Hematopoietic multipotent progenitor cell treated with erythropoietin and hydrocortisone succinate and interleukin-3 and kit ligand, for 17 days (in vitro differentiated cells): Measurements from ENCODE around the gene PCDHGA5.
"Not testable (repeated sequence)": the region's sequence is repeated elsewhere in the genome, so short reads cannot be mapped to it uniquely, and the experiment has no call there.

Experiments
- DNase-seq: peaks from one replicate; pipeline ENCODE4 v3.0.0-alpha.2; 2015; ENCODE audit warnings: low spot score

PCDHGA5 gene

GRCh38 chr5:141363952-141364660, at the start of gene PCDHGA5:
PCDHGA5 (plus strand) TSS chr5:141364162; CDS start chr5:141364331, 169 bp downstream.
- no peak for DNase-seq

- not testable (repeated sequence) for DNase-seq
Measured at GRCh38 chr5:141316963-141317362, 47.0 kb upstream of the PCDHGA5 start.

- no peak for DNase-seq
Measured at GRCh38 chr5:141319202-141319601, 44.8 kb upstream of the PCDHGA5 start.

- DNase-seq: no peak
Measured at GRCh38 chr5:141319699-141320098, 44.3 kb upstream of the PCDHGA5 start.

GRCh38 chr5:141320225-141321169, 43.5 kb upstream of the PCDHGA5 start, which contains the start of gene TAF7:
TAF7 (minus strand) TSS chr5:141320784; CDS start chr5:141320044, 740 bp downstream.
- DNase-seq: peak; percentile 92

GRCh38 chr5:141322261-141322660, 41.7 kb upstream of the PCDHGA5 start:
- DNase-seq: no peak

GRCh38 chr5:141326088-141326854, 37.7 kb upstream of the PCDHGA5 start:
- DNase-seq: no peak

GRCh38 chr5:141328231-141328630, 35.7 kb upstream of the PCDHGA5 start:
- DNase-seq: no peak

- no peak for DNase-seq
Measured at GRCh38 chr5:141330299-141331080, 33.5 kb upstream of the PCDHGA5 start, which contains the start of gene PCDHGA1. PCDHGA1 (plus strand) TSS chr5:141330514.

GRCh38 chr5:141332571-141332970, 31.4 kb upstream of the PCDHGA5 start:
- DNase-seq: not testable (repeated sequence)

GRCh38 chr5:141338538-141339306, 25.2 kb upstream of the PCDHGA5 start, which contains the start of gene PCDHGA2:
PCDHGA2 (plus strand) TSS chr5:141338760.
- DNase-seq: no peak

GRCh38 chr5:141340781-141341354, 23.1 kb upstream of the PCDHGA5 start:
- not testable (repeated sequence) for DNase-seq

GRCh38 chr5:141342773-141343172, 21.2 kb upstream of the PCDHGA5 start:
- no peak for DNase-seq

- DNase-seq: peak; percentile 13
Measured at GRCh38 chr5:141343242-141343952, 20.6 kb upstream of the PCDHGA5 start, which contains the start of gene PCDHGA3. PCDHGA3 (plus strand) TSS chr5:141343829; CDS start chr5:141344034, 205 bp downstream.

GRCh38 chr5:141343953-141344463, 20.0 kb upstream of the PCDHGA5 start:
- no peak for DNase-seq

- no peak for DNase-seq
Measured at GRCh38 chr5:141345327-141345726, 18.6 kb upstream of the PCDHGA5 start.

- not testable (repeated sequence) for DNase-seq
Measured at GRCh38 chr5:141346017-141346416, 17.9 kb upstream of the PCDHGA5 start.

- DNase-seq: no peak
Measured at GRCh38 chr5:141349917-141350619, 13.9 kb upstream of the PCDHGA5 start, which contains the start of gene PCDHGB1. PCDHGB1 (plus strand) TSS chr5:141350099; CDS start chr5:141350261, 162 bp downstream.
